Glutamatergic neuron (in vitro differentiated cells): ENCODE measurements around the gene SYMPK. TPM values are rescaled to one million over a fixed set of nuclear protein-coding genes. Genes with fewer than 3 reads are reported as not detected.

Source experiments
- DNase-seq: peaks from one replicate; pipeline ENCODE4 v3.0.0; 2022
- H3K27ac Mint-ChIP-seq: one replicate; pipeline ENCODE4 v1.8.0; 2020; ENCODE audit warnings: mild to moderate bottlenecking, mixed read lengths, inconsistent platforms; ENCODE audit not compliant: unreplicated experiment
- H3K27me3 Mint-ChIP-seq: one replicate; pipeline ENCODE4 v1.8.0; 2020; ENCODE audit warnings: mild to moderate bottlenecking, moderate library complexity, mixed read lengths, inconsistent platforms; ENCODE audit not compliant: unreplicated experiment
- H3K36me3 Mint-ChIP-seq: one replicate; pipeline ENCODE4 v1.8.0; 2020; ENCODE audit warnings: mild to moderate bottlenecking, mixed read lengths, inconsistent platforms; ENCODE audit not compliant: unreplicated experiment
- H3K4me1 Mint-ChIP-seq: one replicate; pipeline ENCODE4 v1.8.0; 2020; ENCODE audit warnings: mild to moderate bottlenecking, low read depth, mixed read lengths, inconsistent platforms; ENCODE audit not compliant: unreplicated experiment
- H3K4me3 Mint-ChIP-seq: one replicate; pipeline ENCODE4 v1.8.0; 2020; ENCODE audit warnings: mild to moderate bottlenecking, mixed read lengths, inconsistent platforms; ENCODE audit not compliant: unreplicated experiment
- H3K9me3 Mint-ChIP-seq: one replicate; pipeline ENCODE4 v1.8.0; 2020; ENCODE audit warnings: mild to moderate bottlenecking, moderate library complexity, mixed read lengths, inconsistent platforms; ENCODE audit not compliant: unreplicated experiment
- CTCF ChIP-seq: fragments of 200-600 bp; sonication (generic); IDR thresholded peaks from one replicate; pipeline ENCODE4 v1.5.0; 2021; ENCODE audit not compliant: partially characterized antibody, unreplicated experiment
- total RNA-seq: library from RNA; stranded (reverse); fragmentation: NEBNext Ultra II Directional; extraction: Animal tissue kit (Norgen Biotek cat#: 25700); gene quantifications from one replicate; pipeline ENCODE4 v1.2.1, GENCODE V29; 2021; ENCODE audit not compliant: unreplicated experiment

SYMPK gene
- total RNA-seq, 1 donor from 2014 or later: 78.1 TPM

DNA sequence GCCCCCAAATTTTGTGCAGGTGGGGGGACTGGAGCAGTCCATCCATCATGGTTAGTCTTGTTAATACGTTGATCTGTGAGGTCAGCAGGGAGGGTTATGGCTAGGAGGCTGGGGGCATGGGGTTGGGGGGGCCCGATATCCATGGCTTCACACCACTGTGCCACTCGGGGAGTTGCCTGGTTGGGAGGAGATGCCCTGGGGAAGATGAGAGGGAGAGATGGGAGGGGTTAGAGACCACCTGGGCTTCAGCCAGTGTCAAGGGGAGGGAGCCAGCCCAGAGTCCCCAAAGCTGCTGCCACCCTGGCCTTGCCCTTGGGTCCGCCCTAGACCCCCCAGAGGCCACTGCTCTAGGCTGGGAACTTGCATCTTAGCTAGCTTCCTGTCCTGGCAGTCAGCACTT is 78.9 kb downstream of the SYMPK start:
- peaks cover 3% of the 10 kb centered on the region for H3K9me3 Mint-ChIP-seq
- no peak overlapping the region for H3K27ac Mint-ChIP-seq
- H3K27me3 Mint-ChIP-seq: peaks cover 7% of the 10 kb centered on the region
- H3K4me3 Mint-ChIP-seq: no peak overlapping the region
- DNase-seq: no peak
- no peaks in the 10 kb centered on the region for H3K36me3 Mint-ChIP-seq
- no peak for TF ChIP-seq CTCF
- peaks cover 9% of the 10 kb centered on the region for H3K4me1 Mint-ChIP-seq

GRCh38 chr19:45782820-45783785 is 79.8 kb downstream of the SYMPK start:
- H3K27ac Mint-ChIP-seq: no peak overlapping the region
- DNase-seq: no peak
- no peak for TF ChIP-seq CTCF
- peaks cover 6% of the 10 kb centered on the region for H3K9me3 Mint-ChIP-seq
- peak overlapping the region; percentile 34 for H3K4me3 Mint-ChIP-seq
- peaks cover 12% of the 10 kb centered on the region for H3K4me1 Mint-ChIP-seq
- no peaks in the 10 kb centered on the region for H3K36me3 Mint-ChIP-seq
- peaks cover 10% of the 10 kb centered on the region for H3K27me3 Mint-ChIP-seq

GRCh38 chr19:45782162-45782691 is 80.7 kb downstream of the SYMPK start, which contains the start of gene DMPK:
Gene DMPK, minus strand, starts transcription at chr19:45782490. Its CDS starts 138 bp downstream, at chr19:45782352.
- no peaks in the 10 kb centered on the region for H3K36me3 Mint-ChIP-seq
- peaks cover 10% of the 10 kb centered on the region for H3K27me3 Mint-ChIP-seq
- TF ChIP-seq CTCF: no peak
- H3K4me3 Mint-ChIP-seq: no peak within 1 kb of the TSS
- H3K27ac Mint-ChIP-seq: no peak within 1 kb of the TSS
- H3K9me3 Mint-ChIP-seq: peaks cover 3% of the 10 kb centered on the region
- DNase-seq: no peak
- H3K4me1 Mint-ChIP-seq: peaks cover 12% of the 10 kb centered on the region

DNA sequence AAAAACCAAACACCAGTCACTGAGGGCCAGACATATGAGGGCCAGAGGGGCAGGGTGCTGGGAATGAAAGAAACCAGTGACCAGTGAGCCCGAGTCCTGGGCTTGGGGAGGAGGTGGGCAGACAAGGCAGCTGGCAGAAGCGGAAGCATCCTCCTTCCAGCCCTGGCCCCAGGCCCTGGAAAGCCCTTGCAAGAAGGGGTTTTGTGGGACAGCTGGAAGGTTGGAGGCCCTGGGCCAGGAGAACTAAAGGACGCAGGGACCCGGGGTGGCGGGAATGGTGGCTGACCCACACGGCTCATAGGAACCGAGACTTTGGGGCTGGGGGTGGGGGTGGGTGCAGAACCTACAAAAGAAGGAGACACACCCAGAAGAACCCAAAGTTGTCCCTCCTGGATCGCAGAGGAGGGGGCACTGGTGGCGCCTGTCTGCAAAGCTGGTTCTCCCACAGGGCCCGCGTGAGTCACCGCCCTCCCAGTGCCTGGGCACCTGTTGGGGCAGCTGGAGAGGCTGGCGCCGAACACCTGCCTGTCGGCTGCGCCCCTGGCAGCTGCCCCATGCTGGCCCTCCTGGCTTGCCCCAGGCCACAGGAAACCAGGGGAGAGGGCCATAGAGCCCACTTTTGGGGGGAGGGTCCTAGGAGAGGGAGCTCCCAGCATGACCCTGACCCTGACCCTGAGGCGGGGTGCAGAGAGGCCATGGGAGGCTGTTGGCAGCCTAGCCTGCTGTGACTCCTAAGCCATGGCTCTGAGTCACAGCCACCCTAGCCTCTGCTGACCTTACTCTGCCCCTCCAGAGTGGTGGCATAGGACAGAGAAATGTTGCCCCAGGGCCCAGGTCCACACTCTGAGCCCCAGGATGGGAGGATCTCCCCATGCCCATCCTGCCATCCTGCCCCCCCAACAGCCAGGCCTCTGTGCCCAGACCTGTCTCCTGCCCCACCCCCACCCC is 81.5 kb downstream of the SYMPK start:
- no peak for DNase-seq
- Mint-ChIP-seq H3K4me1 (peaks cover 12% of the 10 kb centered on the region), H3K27ac (peak overlapping the region; percentile 62), H3K9me3 (peaks cover 3% of the 10 kb centered on the region), H3K4me3 (no peak overlapping the region), H3K36me3 (no peaks in the 10 kb centered on the region), H3K27me3 (peaks cover 10% of the 10 kb centered on the region)
- TF ChIP-seq CTCF: no peak
